ENCODE results near the gene TULP4.

The TULP4 gene

DNA sequence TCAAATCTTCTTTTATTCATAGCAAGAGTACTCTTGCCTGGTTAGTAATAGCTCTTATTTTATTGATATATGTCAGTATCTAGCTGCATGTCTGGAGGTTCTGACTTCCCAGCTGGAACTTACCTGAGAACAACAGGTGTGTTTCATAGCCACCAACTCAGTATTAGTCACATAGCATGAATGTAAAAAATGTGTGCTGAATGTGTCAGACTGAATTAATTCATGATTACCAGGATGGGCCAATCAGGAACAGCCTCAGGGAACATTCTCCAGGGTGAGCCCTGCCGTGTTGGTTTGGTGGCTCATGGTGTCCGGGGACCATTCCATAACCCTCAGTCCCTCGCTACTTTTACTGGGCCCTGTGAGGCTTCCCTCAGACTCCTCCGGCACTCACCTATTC, 99.7 kb downstream of the TULP4 start:
- no peak overlapping the region for H3K4me3 ChIP-seq (ENCODE audit: low read length)
- no peak overlapping the region for H3K27ac ChIP-seq (ENCODE audit: low read depth, low read length)
- H3K4me1 ChIP-seq (ENCODE audit: control insufficient read depth, insufficient read depth, low read length), result peaks cover 3% of the 10 kb centered on the region
- H3K27me3 ChIP-seq (ENCODE audit: control insufficient read depth, insufficient read depth, low read length), result no peaks in the 10 kb centered on the region
- H3K36me3 ChIP-seq (ENCODE audit: control insufficient read depth, insufficient read depth, low read length), result no peaks in the 10 kb centered on the region
- no peak overlapping the region for H3K9ac ChIP-seq (ENCODE audit: low read length)

DNA sequence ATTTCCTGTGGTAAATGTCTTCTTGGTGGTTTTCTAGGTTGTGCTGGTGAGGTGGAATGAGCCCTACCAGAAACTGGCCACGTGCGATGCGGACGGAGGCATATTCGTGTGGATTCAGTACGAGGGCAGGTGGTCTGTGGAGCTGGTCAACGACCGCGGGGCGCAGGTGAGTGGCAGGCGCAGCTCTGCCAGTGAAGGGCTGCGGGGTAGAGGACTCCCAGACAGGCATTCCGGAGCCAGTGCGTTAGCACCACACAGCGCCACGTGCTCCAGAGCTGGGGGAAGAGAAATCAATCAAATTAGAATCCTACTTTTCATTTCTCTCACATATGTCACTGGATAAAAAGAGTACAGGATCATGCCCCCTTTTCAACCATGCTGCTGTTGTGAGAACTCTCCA, 100.8 kb downstream of the TULP4 start:
- no peak overlapping the region for H3K9ac ChIP-seq (ENCODE audit: low read length)
- H3K36me3 ChIP-seq (ENCODE audit: control insufficient read depth, insufficient read depth, low read length), result no peaks in the 10 kb centered on the region
- H3K27ac ChIP-seq (ENCODE audit: low read depth, low read length), result no peak overlapping the region
- no peak overlapping the region for H3K4me3 ChIP-seq (ENCODE audit: low read length)
- no peaks in the 10 kb centered on the region for H3K27me3 ChIP-seq (ENCODE audit: control insufficient read depth, insufficient read depth, low read length)
- H3K4me1 ChIP-seq (ENCODE audit: control insufficient read depth, insufficient read depth, low read length), result peaks cover 3% of the 10 kb centered on the region

DNA sequence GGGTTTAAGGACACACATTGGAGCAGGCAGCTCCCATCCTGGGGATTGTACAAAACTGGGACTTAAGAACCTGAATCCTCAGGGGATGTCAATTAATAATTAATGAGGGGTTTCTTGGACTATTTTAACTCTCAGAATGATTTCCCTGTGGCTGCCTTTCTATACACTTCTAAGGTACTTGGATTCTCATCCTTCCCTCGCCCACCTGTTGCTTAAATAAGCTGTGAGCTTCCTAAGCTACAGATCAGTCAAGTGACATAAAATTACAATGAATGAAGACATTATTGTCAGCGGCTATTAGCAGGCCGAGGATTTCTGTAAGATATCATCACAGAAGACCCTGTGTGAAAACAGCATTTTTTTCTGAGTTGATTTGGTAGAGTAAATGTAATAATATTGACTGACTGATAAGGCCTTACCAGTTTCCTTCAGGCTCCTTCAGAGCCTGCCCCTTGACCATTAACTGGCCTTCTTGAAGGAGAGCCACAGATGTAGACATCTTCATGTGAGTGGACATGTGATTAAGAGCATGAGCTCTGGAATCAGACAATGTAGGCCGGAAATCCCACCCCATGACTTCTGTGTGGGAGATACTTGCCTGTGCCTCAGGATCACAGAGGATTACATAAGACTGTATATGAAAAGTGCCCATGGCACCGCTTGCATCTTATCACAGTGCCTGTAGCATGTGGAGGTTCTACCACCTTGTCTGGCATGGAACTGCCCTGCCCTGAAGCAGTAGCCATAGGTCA, 101.7 kb downstream of the TULP4 start:
- H3K36me3 ChIP-seq (ENCODE audit: control insufficient read depth, insufficient read depth, low read length), result no peaks in the 10 kb centered on the region
- peaks cover 3% of the 10 kb centered on the region for H3K4me1 ChIP-seq (ENCODE audit: control insufficient read depth, insufficient read depth, low read length)
- no peak overlapping the region for H3K9ac ChIP-seq (ENCODE audit: low read length)
- H3K27ac ChIP-seq (ENCODE audit: low read depth, low read length), result no peak overlapping the region
- no peaks in the 10 kb centered on the region for H3K27me3 ChIP-seq (ENCODE audit: control insufficient read depth, insufficient read depth, low read length)
- H3K4me3 ChIP-seq (ENCODE audit: low read length), result no peak overlapping the region

DNA sequence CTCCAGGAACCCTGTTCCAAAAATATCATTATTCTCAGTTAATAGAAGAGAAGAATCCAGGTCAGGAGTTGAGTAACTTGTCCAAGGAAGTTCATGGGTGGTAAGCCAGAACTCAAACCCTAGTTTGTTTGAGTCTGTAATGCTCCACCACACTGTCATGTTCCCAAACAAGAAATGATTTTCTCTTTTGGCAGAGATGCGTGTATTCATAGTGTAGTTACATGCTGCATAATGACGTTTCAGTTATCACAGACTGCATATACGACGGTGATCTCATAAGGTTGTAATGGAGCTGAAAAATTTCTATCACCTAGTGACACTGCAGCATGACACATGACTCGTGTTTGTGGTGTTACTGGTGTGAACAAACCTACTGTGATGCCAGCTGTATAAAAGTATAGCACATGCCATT, 102.6 kb downstream of the TULP4 start:
- no peak overlapping the region for H3K4me3 ChIP-seq (ENCODE audit: low read length)
- H3K27ac ChIP-seq (ENCODE audit: low read depth, low read length), result no peak overlapping the region
- H3K9ac ChIP-seq (ENCODE audit: low read length), result no peak overlapping the region
- no peaks in the 10 kb centered on the region for H3K27me3 ChIP-seq (ENCODE audit: control insufficient read depth, insufficient read depth, low read length)
- H3K36me3 ChIP-seq (ENCODE audit: control insufficient read depth, insufficient read depth, low read length), result no peaks in the 10 kb centered on the region
- H3K4me1 ChIP-seq (ENCODE audit: control insufficient read depth, insufficient read depth, low read length), result no peaks in the 10 kb centered on the region

DNA sequence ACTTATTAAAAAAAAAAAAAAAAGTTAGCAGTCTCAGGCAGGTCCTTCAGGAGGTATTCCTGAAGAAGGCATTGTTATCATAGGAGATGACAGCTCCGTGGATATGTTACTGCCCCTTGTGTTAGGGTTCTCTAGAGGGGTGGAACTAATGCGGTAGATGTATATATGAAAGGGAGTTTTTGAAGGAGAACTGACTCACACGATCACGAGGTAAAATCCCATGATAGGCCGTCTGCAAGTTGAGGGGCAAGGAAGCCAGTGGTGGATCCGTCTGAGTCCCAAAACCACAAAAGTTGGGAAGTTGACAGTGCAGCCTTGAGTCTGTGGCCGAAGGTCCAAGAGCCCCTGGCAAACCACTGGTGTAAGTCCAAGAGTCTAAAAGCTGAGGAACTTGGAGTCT, 103.4 kb downstream of the TULP4 start:
- no peak overlapping the region for H3K4me3 ChIP-seq (ENCODE audit: low read length)

DNA sequence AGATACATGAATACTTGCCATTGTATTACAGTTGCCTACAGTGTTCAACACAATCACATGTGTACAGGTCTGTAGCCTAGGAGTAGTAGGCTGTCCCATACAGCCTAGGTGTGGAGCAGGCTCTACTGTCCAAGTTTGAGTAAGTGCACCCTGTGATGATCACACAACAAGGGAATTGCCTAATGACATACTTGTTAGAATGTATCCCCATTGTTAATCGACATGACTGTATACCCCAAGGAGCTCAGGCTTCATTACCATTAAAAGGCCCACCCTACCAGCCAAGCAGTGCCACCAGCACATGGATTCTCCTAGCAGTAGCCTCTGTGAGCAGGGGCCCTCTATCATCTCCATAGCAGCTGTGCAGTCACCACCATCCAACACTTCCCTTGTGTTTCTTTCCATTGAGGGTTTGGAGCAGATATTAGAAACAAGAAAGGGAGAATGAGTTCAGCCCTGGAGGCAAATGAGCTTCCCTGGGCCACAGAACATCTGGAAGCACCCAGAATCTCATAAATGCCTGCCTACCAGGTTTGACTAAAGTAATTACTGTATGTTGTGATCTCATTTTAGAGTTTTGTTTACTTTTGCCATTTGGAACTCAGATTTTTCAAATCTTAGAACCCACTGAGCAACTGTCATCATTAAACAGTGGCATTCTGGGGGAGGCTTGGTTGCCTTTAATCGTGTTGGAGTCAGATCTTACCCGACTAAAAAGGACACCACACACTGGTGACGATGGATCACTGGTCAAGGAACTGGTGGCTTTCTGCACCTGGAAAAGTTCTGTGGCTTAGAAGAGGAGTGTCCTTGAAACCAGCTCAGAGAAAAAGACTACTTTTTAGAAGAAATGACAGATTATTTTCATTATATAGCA, 104.9 kb downstream of the TULP4 start:
- no peaks in the 10 kb centered on the region for H3K27me3 ChIP-seq (ENCODE audit: control insufficient read depth, insufficient read depth, low read length)
- H3K4me1 ChIP-seq (ENCODE audit: control insufficient read depth, insufficient read depth, low read length), result no peaks in the 10 kb centered on the region
- no peaks in the 10 kb centered on the region for H3K36me3 ChIP-seq (ENCODE audit: control insufficient read depth, insufficient read depth, low read length)
- no peak overlapping the region for H3K27ac ChIP-seq (ENCODE audit: low read depth, low read length)
- no peak overlapping the region for H3K4me3 ChIP-seq (ENCODE audit: low read length)
- H3K9ac ChIP-seq (ENCODE audit: low read length), result no peak overlapping the region

More for the DNA sequence above, 103.4 kb downstream of the TULP4 start:
- Histone ChIP-seq H3K36me3 (ENCODE audit: control insufficient read depth, insufficient read depth, low read length) (no peaks in the 10 kb centered on the region), H3K27ac (ENCODE audit: low read depth, low read length) (no peak overlapping the region), H3K4me1 (ENCODE audit: control insufficient read depth, insufficient read depth, low read length) (no peaks in the 10 kb centered on the region), H3K27me3 (ENCODE audit: control insufficient read depth, insufficient read depth, low read length) (no peaks in the 10 kb centered on the region), H3K9ac (ENCODE audit: low read length) (no peak overlapping the region)

DNA sequence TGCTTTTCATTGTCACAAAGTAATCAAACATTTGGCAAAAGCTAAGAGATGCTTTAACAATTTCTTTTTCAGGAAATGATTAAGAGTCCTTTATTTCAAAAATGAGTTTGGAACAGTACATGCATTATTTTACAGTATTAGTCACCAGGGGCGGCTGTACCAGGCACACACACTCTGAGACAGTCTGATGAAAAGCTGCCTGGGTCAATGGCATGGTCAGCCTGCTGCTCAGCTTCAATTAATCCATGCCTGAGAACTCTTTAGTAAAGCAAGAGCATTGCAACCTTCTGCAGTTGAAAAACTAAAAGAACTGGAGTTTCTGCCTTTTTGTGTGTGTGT, 105.5 kb downstream of the TULP4 start:
- Histone ChIP-seq H3K9ac (ENCODE audit: low read length) (no peak overlapping the region), H3K27ac (ENCODE audit: low read depth, low read length) (no peak overlapping the region), H3K36me3 (ENCODE audit: control insufficient read depth, insufficient read depth, low read length) (no peaks in the 10 kb centered on the region), H3K27me3 (ENCODE audit: control insufficient read depth, insufficient read depth, low read length) (no peaks in the 10 kb centered on the region), H3K4me3 (ENCODE audit: low read length) (no peak overlapping the region), H3K4me1 (ENCODE audit: control insufficient read depth, insufficient read depth, low read length) (no peaks in the 10 kb centered on the region)

DNA sequence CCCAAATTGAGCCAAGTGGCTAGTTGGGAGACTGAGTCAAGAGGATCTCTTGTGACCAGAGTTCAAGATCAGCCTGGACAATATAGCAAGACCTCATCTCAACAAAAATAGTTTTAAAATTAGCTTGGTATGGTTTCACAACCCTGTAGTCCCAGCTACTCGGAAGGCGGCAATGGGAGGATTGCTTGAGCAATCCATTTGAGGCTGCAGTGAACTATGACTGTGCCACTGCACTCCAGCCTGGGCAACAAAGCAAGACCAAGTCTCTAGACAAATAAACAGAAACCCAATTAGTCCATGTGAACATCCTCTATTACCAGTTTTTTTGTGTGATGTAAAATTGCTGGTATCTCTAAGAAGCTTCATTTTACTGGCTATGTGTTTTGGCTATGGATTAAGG, 106.2 kb downstream of the TULP4 start:
- Histone ChIP-seq H3K27ac (ENCODE audit: low read depth, low read length) (no peak overlapping the region), H3K27me3 (ENCODE audit: control insufficient read depth, insufficient read depth, low read length) (no peaks in the 10 kb centered on the region), H3K9ac (ENCODE audit: low read length) (no peak overlapping the region), H3K4me3 (ENCODE audit: low read length) (no peak overlapping the region), H3K4me1 (ENCODE audit: control insufficient read depth, insufficient read depth, low read length) (no peaks in the 10 kb centered on the region), H3K36me3 (ENCODE audit: control insufficient read depth, insufficient read depth, low read length) (no peaks in the 10 kb centered on the region)

DNA sequence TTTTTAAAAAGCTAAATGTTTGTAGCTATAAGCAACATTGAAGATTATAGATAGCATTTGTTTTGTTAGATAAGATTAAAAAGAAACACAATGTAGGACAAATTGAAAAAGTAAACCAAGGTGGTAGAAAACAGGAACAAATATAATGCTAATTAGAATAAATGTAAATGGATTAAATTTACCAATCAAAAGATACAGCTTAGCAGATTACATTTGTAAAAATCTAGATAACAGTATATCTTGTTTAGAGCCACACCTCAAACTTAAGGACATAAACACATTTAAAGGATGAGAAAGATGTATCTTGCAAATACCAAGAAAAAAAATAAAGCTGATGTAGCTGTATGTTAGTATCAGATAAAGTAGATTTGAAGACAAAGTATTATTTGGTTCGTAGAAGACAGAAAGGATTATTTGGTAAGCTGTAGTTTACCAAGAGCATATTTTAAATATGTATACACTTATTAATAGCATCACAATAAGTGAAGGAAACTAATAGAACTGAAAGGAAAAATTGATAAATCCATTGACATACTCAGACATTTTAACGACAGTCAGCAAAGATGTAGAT, 107.2 kb downstream of the TULP4 start:
- Histone ChIP-seq H3K27ac (ENCODE audit: low read depth, low read length) (no peak overlapping the region), H3K36me3 (ENCODE audit: control insufficient read depth, insufficient read depth, low read length) (no peaks in the 10 kb centered on the region), H3K4me1 (ENCODE audit: control insufficient read depth, insufficient read depth, low read length) (no peaks in the 10 kb centered on the region), H3K9ac (ENCODE audit: low read length) (no peak overlapping the region), H3K27me3 (ENCODE audit: control insufficient read depth, insufficient read depth, low read length) (no peaks in the 10 kb centered on the region), H3K4me3 (ENCODE audit: low read length) (no peak overlapping the region)

DNA sequence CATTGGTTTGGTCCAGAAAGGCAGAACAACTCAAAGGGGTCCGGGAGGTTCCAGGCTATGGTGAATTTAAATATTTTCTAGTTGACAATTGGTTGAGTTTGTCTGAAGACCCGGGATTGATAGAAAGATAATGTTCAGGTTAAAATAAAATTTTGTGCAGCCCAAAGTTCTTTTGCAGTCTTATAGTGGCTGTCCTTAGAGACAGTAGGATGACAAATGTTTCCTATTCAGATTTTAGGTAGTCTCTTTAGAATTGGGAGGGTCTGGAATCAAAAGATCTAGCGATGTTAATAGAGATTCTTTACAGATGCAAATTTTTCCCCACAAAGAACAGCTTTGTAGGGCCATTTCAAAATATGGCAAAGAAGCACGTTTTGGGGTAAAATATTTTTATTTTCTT, 109.1 kb downstream of the TULP4 start:
- Histone ChIP-seq H3K4me3 (ENCODE audit: low read length) (no peak overlapping the region), H3K27ac (ENCODE audit: low read depth, low read length) (no peak overlapping the region), H3K9ac (ENCODE audit: low read length) (no peak overlapping the region), H3K27me3 (ENCODE audit: control insufficient read depth, insufficient read depth, low read length) (no peaks in the 10 kb centered on the region), H3K36me3 (ENCODE audit: control insufficient read depth, insufficient read depth, low read length) (no peaks in the 10 kb centered on the region), H3K4me1 (ENCODE audit: control insufficient read depth, insufficient read depth, low read length) (no peaks in the 10 kb centered on the region)

DNA sequence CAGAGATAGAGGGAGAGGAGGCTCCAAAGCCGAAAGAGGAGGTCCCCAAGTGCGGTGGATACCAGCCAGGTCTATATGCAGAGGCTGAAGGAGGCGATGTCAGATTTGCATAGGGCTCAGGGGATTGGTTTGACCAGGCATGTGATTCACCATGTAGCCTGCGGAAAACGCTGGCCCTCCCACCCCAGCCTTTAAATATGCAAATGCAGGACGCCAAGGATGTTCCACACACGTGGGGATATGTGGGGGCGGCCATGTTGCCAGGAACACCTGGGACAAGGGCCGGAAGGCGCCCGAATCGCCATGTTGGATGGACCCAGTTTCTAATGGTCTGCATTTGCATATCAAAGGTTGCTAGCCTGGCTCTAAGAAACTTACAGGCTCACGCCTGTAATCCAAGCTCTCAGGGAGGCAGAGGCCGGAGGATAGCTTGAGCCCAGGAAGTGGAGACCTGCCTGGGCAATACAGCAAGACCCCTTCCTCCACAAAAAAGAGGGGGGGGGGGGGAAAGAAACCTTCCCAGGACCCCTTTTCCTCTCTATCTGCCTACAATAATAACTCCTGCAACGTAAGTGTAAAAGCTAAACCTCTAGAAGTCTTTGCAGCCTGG, 110.5 kb downstream of the TULP4 start:
- H3K4me3 ChIP-seq (ENCODE audit: low read length), result no peak overlapping the region
- H3K27ac ChIP-seq (ENCODE audit: low read depth, low read length), result no peak overlapping the region
- H3K27me3 ChIP-seq (ENCODE audit: control insufficient read depth, insufficient read depth, low read length), result no peaks in the 10 kb centered on the region
- H3K36me3 ChIP-seq (ENCODE audit: control insufficient read depth, insufficient read depth, low read length), result no peaks in the 10 kb centered on the region
- no peaks in the 10 kb centered on the region for H3K4me1 ChIP-seq (ENCODE audit: control insufficient read depth, insufficient read depth, low read length)
- H3K9ac ChIP-seq (ENCODE audit: low read length), result no peak overlapping the region

DNA sequence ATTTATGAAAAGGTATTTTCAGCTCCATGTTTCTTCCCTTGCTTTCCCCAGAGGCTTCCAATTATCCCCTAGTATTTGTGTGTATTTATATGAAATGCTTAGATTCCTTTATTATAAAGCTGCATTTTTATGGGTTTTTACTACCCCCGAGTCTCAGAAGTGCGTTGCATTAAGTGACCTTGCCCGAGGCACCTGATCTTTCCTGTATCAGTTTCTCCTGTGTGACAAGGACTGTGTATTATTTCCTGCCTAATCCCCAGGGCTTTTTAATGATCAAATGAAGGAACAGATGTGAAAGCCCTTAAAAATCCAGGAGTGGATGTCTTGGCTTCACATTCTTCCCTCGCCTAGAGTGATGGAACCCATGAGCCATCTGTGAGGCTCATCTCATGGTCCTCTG, 118.8 kb downstream of the TULP4 start:
- H3K4me3 ChIP-seq (ENCODE audit: low read length), result no peak overlapping the region
- no peak overlapping the region for H3K27ac ChIP-seq (ENCODE audit: low read depth, low read length)
- no peaks in the 10 kb centered on the region for H3K4me1 ChIP-seq (ENCODE audit: control insufficient read depth, insufficient read depth, low read length)
- H3K27me3 ChIP-seq (ENCODE audit: control insufficient read depth, insufficient read depth, low read length), result no peaks in the 10 kb centered on the region
- no peak overlapping the region for H3K9ac ChIP-seq (ENCODE audit: low read length)
- no peaks in the 10 kb centered on the region for H3K36me3 ChIP-seq (ENCODE audit: control insufficient read depth, insufficient read depth, low read length)

Data from rectal smooth muscle tissue (tissue), 1 donor.